ENCODE measurements around the gene TMEM100.

DNA sequence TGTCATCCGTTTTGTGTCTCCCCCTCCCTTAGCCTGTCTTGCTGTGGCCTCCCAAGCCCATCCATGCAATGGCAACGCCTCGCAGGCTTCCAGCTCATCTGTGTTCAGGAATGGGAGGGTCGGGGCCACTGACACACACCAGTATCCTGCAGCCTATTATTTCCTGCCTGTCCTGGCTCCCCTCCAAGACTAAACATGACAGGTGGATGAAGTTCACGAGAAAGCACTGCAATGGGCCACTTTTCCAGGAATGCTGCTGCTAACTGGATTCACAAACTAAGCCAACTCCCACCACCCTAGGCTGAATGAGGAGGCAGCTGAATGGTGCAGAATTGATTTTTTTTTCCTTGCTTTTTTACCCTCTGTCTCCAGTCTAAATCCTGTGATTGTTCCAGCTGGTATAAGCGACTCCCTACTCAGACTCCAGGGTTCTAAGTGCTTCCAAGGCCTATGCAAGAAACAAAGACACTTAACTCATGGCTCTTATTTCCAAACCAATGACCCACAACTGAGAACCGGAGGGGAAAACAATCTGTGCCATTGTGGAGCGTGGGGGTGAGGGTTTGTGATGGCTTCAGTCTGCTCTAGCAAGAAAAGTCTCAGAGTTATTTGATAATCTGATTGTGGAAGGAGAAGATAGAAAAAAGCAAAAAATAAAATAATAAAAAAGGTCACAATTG lies 23.3 kb downstream of the TMEM100 start:
- TF ChIP-seq, protein P1, sequence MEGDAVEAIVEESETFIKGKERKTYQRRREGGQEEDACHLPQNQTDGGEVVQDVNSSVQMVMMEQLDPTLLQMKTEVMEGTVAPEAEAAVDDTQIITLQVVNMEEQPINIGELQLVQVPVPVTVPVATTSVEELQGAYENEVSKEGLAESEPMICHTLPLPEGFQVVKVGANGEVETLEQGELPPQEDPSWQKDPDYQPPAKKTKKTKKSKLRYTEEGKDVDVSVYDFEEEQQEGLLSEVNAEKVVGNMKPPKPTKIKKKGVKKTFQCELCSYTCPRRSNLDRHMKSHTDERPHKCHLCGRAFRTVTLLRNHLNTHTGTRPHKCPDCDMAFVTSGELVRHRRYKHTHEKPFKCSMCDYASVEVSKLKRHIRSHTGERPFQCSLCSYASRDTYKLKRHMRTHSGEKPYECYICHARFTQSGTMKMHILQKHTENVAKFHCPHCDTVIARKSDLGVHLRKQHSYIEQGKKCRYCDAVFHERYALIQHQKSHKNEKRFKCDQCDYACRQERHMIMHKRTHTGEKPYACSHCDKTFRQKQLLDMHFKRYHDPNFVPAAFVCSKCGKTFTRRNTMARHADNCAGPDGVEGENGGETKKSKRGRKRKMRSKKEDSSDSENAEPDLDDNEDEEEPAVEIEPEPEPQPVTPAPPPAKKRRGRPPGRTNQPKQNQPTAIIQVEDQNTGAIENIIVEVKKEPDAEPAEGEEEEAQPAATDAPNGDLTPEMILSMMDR (IDR thresholded peaks at IDR 0.05): no peak
- no peak for TF ChIP-seq POLR2A (IDR thresholded peaks at IDR 0.05)

Measured in uterus (tissue), 2 donors.